HG03039 (cell line): ENCODE results near the gene SLC5A10.

Source experiments
- ATAC-seq: cut with Tn5 transposase; IDR thresholded peaks from one replicate; pipeline ENCODE4 v1.9.1; 2021; ENCODE audit warnings: mild to moderate bottlenecking, moderate library complexity; ENCODE audit not compliant: unreplicated experiment

SLC5A10 gene

GRCh38 chr17:18963126-18964017, 11.4 kb downstream of the SLC5A10 start:
- ATAC-seq = no peak

- ATAC-seq = no peak
Measured at GRCh38 chr17:18964018-18964351, 12.0 kb downstream of the SLC5A10 start.

- ATAC-seq = no peak
Measured at GRCh38 chr17:18964550-18964949, 12.6 kb downstream of the SLC5A10 start.

- ATAC-seq = no peak
Measured at GRCh38 chr17:18965530-18966236, 13.7 kb downstream of the SLC5A10 start.

GRCh38 chr17:18966831-18967624, 15.1 kb downstream of the SLC5A10 start:
- ATAC-seq = no peak

- no peak for ATAC-seq
Measured at GRCh38 chr17:18967916-18968315, 16.0 kb downstream of the SLC5A10 start.

GRCh38 chr17:18968345-18968744, 16.4 kb downstream of the SLC5A10 start:
- no peak for ATAC-seq

- ATAC-seq = no peak
Measured at GRCh38 chr17:18968945-18969887, 17.3 kb downstream of the SLC5A10 start.

- no peak for ATAC-seq
Measured at GRCh38 chr17:18970582-18971480, 18.9 kb downstream of the SLC5A10 start.

- ATAC-seq = no peak
Measured at GRCh38 chr17:18971801-18972200, 19.8 kb downstream of the SLC5A10 start.

GRCh38 chr17:18974407-18975149, 22.6 kb downstream of the SLC5A10 start:
- ATAC-seq = no peak

GRCh38 chr17:18975597-18975996, 23.6 kb downstream of the SLC5A10 start:
- no peak for ATAC-seq

GRCh38 chr17:18976201-18976600, 24.2 kb downstream of the SLC5A10 start:
- no peak for ATAC-seq

GRCh38 chr17:18977021-18977420, 25.1 kb downstream of the SLC5A10 start:
- ATAC-seq = no peak

GRCh38 chr17:18977646-18978045, 25.7 kb downstream of the SLC5A10 start:
- ATAC-seq = no peak

GRCh38 chr17:18978050-18978449, 26.1 kb downstream of the SLC5A10 start:
- ATAC-seq = no peak

GRCh38 chr17:18978655-18979054, 26.7 kb downstream of the SLC5A10 start:
- ATAC-seq = no peak

- ATAC-seq = no peak
Measured at GRCh38 chr17:18980682-18981334, 28.8 kb downstream of the SLC5A10 start.
